Raji (cell line): ENCODE measurements around the gene TMTC1.

ENCODE experiments used
- POLR2A ChIP-seq: IDR thresholded peaks from 2 replicates; pipeline ENCODE4 v1.6.1; 2011; ENCODE audit warnings: low read depth, low read length, control low read depth; ENCODE audit not compliant: insufficient read depth

Gene TMTC1

GRCh38 chr12:29595071-29595755 lies 188.5 kb downstream of the TMTC1 start:
- TF ChIP-seq POLR2A = no peak

GRCh38 chr12:29593001-29593400 lies 190.7 kb downstream of the TMTC1 start:
- TF ChIP-seq POLR2A = no peak

GRCh38 chr12:29591140-29592020 lies 192.4 kb downstream of the TMTC1 start:
- TF ChIP-seq POLR2A = no peak

GRCh38 chr12:29589851-29590250 lies 193.9 kb downstream of the TMTC1 start:
- TF ChIP-seq POLR2A = no peak

- no peak for TF ChIP-seq POLR2A
These were observed 194.4 kb downstream of the TMTC1 start for GRCh38 chr12:29589286-29589820.

GRCh38 chr12:29582677-29583272 lies 201.0 kb downstream of the TMTC1 start:
- TF ChIP-seq POLR2A = no peak

GRCh38 chr12:29582146-29582545 lies 201.6 kb downstream of the TMTC1 start:
- no peak for TF ChIP-seq POLR2A

- TF ChIP-seq POLR2A = no peak
These were observed 202.1 kb downstream of the TMTC1 start for GRCh38 chr12:29581631-29582030.

GRCh38 chr12:29580971-29581370 lies 202.8 kb downstream of the TMTC1 start:
- TF ChIP-seq POLR2A = no peak

GRCh38 chr12:29578731-29579130 lies 205.0 kb downstream of the TMTC1 start:
- TF ChIP-seq POLR2A = no peak

GRCh38 chr12:29578070-29578469 lies 205.7 kb downstream of the TMTC1 start:
- no peak for TF ChIP-seq POLR2A

- no peak for TF ChIP-seq POLR2A
These were observed 209.2 kb downstream of the TMTC1 start for GRCh38 chr12:29574500-29574899.

- TF ChIP-seq POLR2A = no peak
These were observed 210.8 kb downstream of the TMTC1 start for GRCh38 chr12:29572938-29573337.

GRCh38 chr12:29572464-29572863 lies 211.3 kb downstream of the TMTC1 start:
- no peak for TF ChIP-seq POLR2A

GRCh38 chr12:29569132-29569757 lies 214.5 kb downstream of the TMTC1 start:
- no peak for TF ChIP-seq POLR2A
